NCI-H2171 treated with DMSO at 0.1 percent for 48 hours (cell line): ENCODE measurements around the gene LRRC56.

Source experiments
- DNase-seq: peaks from one replicate; lab custom pipeline; 2025; lab: John Stamatoyannopoulos, UW

LRRC56 gene

GRCh38 chr11:575313-575995, 38.1 kb downstream of the LRRC56 start:
- DNase-seq = peak; percentile 66

GRCh38 chr11:575996-576768, 38.9 kb downstream of the LRRC56 start, which contains the start of gene PHRF1:
PHRF1 (plus strand) TSS chr11:576470; CDS start chr11:581513, 5,043 bp downstream.
- peak; percentile 89 for DNase-seq

- no peak for DNase-seq
Measured at GRCh38 chr11:576811-577610, 39.7 kb downstream of the LRRC56 start.

GRCh38 chr11:577611-577894, 40.2 kb downstream of the LRRC56 start:
- DNase-seq = no peak

GRCh38 chr11:578276-579035, 41.1 kb downstream of the LRRC56 start:
- no peak for DNase-seq

- DNase-seq = no peak
Measured at GRCh38 chr11:579830-580601, 42.7 kb downstream of the LRRC56 start.

- DNase-seq = no peak
Measured at GRCh38 chr11:581342-581741, 44.0 kb downstream of the LRRC56 start.

GRCh38 chr11:581752-582151, 44.4 kb downstream of the LRRC56 start:
- DNase-seq = no peak

- no peak for DNase-seq
Measured at GRCh38 chr11:584287-584686, 47.0 kb downstream of the LRRC56 start.

GRCh38 chr11:586376-587316, 49.3 kb downstream of the LRRC56 start:
- no peak for DNase-seq

GRCh38 chr11:587546-587945, 50.2 kb downstream of the LRRC56 start:
- no peak for DNase-seq

GRCh38 chr11:587978-588380, 50.7 kb downstream of the LRRC56 start:
- DNase-seq = no peak

GRCh38 chr11:589798-590197, 52.5 kb downstream of the LRRC56 start:
- no peak for DNase-seq

- DNase-seq = no peak
Measured at GRCh38 chr11:590997-591396, 53.7 kb downstream of the LRRC56 start.

- DNase-seq = no peak
Measured at GRCh38 chr11:592501-592900, 55.2 kb downstream of the LRRC56 start.

- no peak for DNase-seq
Measured at GRCh38 chr11:592918-593317, 55.6 kb downstream of the LRRC56 start.

GRCh38 chr11:593347-593746, 56.0 kb downstream of the LRRC56 start:
- no peak for DNase-seq

- DNase-seq = no peak
Measured at GRCh38 chr11:595400-595799, 58.1 kb downstream of the LRRC56 start.

- no peak for DNase-seq
Measured at GRCh38 chr11:596374-596773, 59.0 kb downstream of the LRRC56 start.

- DNase-seq = no peak
Measured at GRCh38 chr11:597166-597725, 59.9 kb downstream of the LRRC56 start.
